ENCODE measurements around the gene IKBKE. TPM values are rescaled to one million over a fixed set of nuclear protein-coding genes. Genes with fewer than 3 reads are reported as not detected.
A peak's percentile ranks its signal among the peaks of the same experiment; 100 is the strongest.

Gene IKBKE
- total RNA-seq, 1 experiment from 2014 or later, result 5.1 TPM

- DNase-seq (ENCODE audit: low read depth, low spot score), result peak; percentile 78
- Histone ChIP-seq H3K9me3 (ENCODE audit: control insufficient read depth in 1 of 2, insufficient read depth in 1 of 2, low read depth in 1 of 2, low read length in 2 of 2) (no peaks in the 10 kb centered on the region), H3K79me2 (ENCODE audit: insufficient read depth, low read length) (no peaks in the 10 kb centered on the region), H3K27ac (ENCODE audit: low read depth, low read length) (peak overlapping the region; percentile 12; the same call in 1 of the 2 replicates), H3K9me2 (ENCODE audit: insufficient read depth) (no peaks in the 10 kb centered on the region), H3K4me2 (ENCODE audit: low read length) (peak overlapping the region; percentile 76), H3K4me1 (ENCODE audit: control insufficient read depth in 1 of 2, insufficient read depth in 2 of 2, low read length in 2 of 2) (peaks cover 46 to 84% of the 10 kb centered on the region in 2 experiments), H3K9ac (ENCODE audit: low read length) (peak overlapping the region; percentile 28), H4K20me1 (ENCODE audit: insufficient read depth) (no peaks in the 10 kb centered on the region), H3K36me3 (ENCODE audit: control insufficient read depth in 1 of 2, insufficient read depth in 2 of 2, low read length in 2 of 2) (no peaks in the 10 kb centered on the region), H3K27me3 (ENCODE audit: insufficient read depth, low read length) (no peaks in the 10 kb centered on the region), H2AFZ (ENCODE audit: low read depth, low read length, poor library complexity, severe bottlenecking) (peak overlapping the region; percentile 36), H3K4me3 (replicated peaks in 1 of 2; ENCODE audit: low read depth in 1 of 2, low read length in 2 of 2) (peak overlapping the region in 1 of 2 experiments; percentile 28; a peak in 2 of 4 replicates)
- CTCF ChIA-PET, result interaction anchor here (0.7 to 1.3 kb wide), 6 partner anchors 14 to 131 kb away, joined by 3 to 8 read pairs (median 4); partner anchors contain the start of gene DYRK3
- peak; percentile 65 for ATAC-seq
- POLR2A ChIA-PET, result no interaction called here
- RAD21 ChIA-PET (ENCODE audit: low non-redundant PET in 1 of 2, low total read pairs in 2 of 2, uncharacterized antibody in 2 of 2, unreplicated experiment in 2 of 2), result interaction anchor here in 1 of 2 experiments (0.9 kb wide), 1 partner anchor 11 kb away, joined by 3 read pairs; no protein-coding TSS in a partner anchor
- TF ChIP-seq TCF7L2 (IDR thresholded peaks at IDR 0.05; ENCODE audit: borderline replicate concordance, extremely low read depth, insufficient read depth, insufficient read length), result no peak
- TF ChIP-seq FOSL1 (IDR thresholded peaks at IDR 0.05; ENCODE audit: low read depth), result peak; percentile 72
- no peak for TF ChIP-seq EZH2phosphoT487 (IDR thresholded peaks at IDR 0.05; ENCODE audit: borderline replicate concordance)
- 0 out of 2 replicates have a peak, but pooled peaks have one; percentile 48 for TF ChIP-seq MAX (IDR thresholded peaks at IDR 0.05)
- no peak for TF ChIP-seq YY1 (IDR thresholded peaks at IDR 0.05; ENCODE audit: extremely low read depth, insufficient replicate concordance, low read depth, low read length)
- peak; percentile 71 for TF ChIP-seq JUND (IDR thresholded peaks at IDR 0.05)
- peak; percentile 76 for TF ChIP-seq EGR1 (IDR thresholded peaks at IDR 0.05; ENCODE audit: low read depth)
- peak; percentile 75 for TF ChIP-seq SP1 (IDR thresholded peaks at IDR 0.05; ENCODE audit: low read depth)
- TF ChIP-seq POLR2AphosphoS5 (IDR thresholded peaks at IDR 0.05; ENCODE audit: low read depth, low read length), result peak; percentile 28; the same call in 1 of the 2 replicates
- no peak for TF ChIP-seq CEBPB (IDR thresholded peaks at IDR 0.05; ENCODE audit: low read depth)
- peak; percentile 57 for TF ChIP-seq CBX3 (IDR thresholded peaks at IDR 0.05; ENCODE audit: low read depth)
- no TSS peak for BruUV-seq (replicated peaks)
- intact Hi-C loops (cut with micrococcal nuclease), result no loop called here
Measured at GRCh38 chr1:206503591-206504362, 33.5 kb downstream of the IKBKE start.
